Measurements from ENCODE around the gene PRDM13. TPM values are rescaled to one million over a fixed set of nuclear protein-coding genes. Genes with fewer than 3 reads are reported as not detected.
"Not testable (repeated sequence)": the region's sequence is repeated elsewhere in the genome, so short reads cannot be mapped to it uniquely, and the experiment has no call there.

The PRDM13 gene
- total RNA-seq, 1 donor from 2014 or later, result not detected

GRCh38 chr6:99611148-99611547, 4.5 kb downstream of the PRDM13 start:
- H3K9me3 ChIP-seq (ENCODE audit: control insufficient read depth in 3 of 3, low read length in 3 of 3), result no peaks in the 10 kb centered on the region
- no peak overlapping the region for H3K27ac ChIP-seq (ENCODE audit: low read depth, low read length)
- peaks cover 0 to 18% (median 15%) of the 10 kb centered on the region in 3 donors for H3K4me1 ChIP-seq (ENCODE audit: control insufficient read depth in 3 of 3, insufficient read depth in 3 of 3, low read length in 3 of 3)
- no peaks in the 10 kb centered on the region for H3K36me3 ChIP-seq (ENCODE audit: control insufficient read depth in 3 of 3, insufficient read depth in 3 of 3, low read length in 3 of 3)
- H3K27me3 ChIP-seq (ENCODE audit: control insufficient read depth in 3 of 3, insufficient read depth in 3 of 3, low read length in 3 of 3), result peaks cover 87 to 92% (median 92%) of the 10 kb centered on the region in 3 donors
- H3K4me3 ChIP-seq (ENCODE audit: low read length in 3 of 3), result no peak overlapping the region
- H3K9ac ChIP-seq (ENCODE audit: low read depth in 1 of 3, low read length in 3 of 3), result no peak overlapping the region

- Histone ChIP-seq H3K9ac (ENCODE audit: low read depth in 1 of 3, low read length in 3 of 3) (no peak overlapping the region), H3K4me1 (ENCODE audit: control insufficient read depth in 3 of 3, insufficient read depth in 3 of 3, low read length in 3 of 3) (peaks cover 0 to 13% (median 13%) of the 10 kb centered on the region in 3 donors), H3K4me3 (ENCODE audit: low read length in 3 of 3) (peak overlapping the region in 2 of 3 donors; percentile 41 to 52), H3K36me3 (ENCODE audit: control insufficient read depth in 3 of 3, insufficient read depth in 3 of 3, low read length in 3 of 3) (no peaks in the 10 kb centered on the region), H3K27ac (ENCODE audit: low read depth, low read length) (no peak overlapping the region), H3K9me3 (ENCODE audit: control insufficient read depth in 3 of 3, low read length in 3 of 3) (no peaks in the 10 kb centered on the region), H3K27me3 (ENCODE audit: control insufficient read depth in 3 of 3, insufficient read depth in 3 of 3, low read length in 3 of 3) (peaks cover 87 to 92% (median 91%) of the 10 kb centered on the region in 3 donors)
These were observed 6.1 kb downstream of the PRDM13 start for GRCh38 chr6:99612551-99613408.

GRCh38 chr6:99613409-99613704, 6.7 kb downstream of the PRDM13 start:
- Histone ChIP-seq H3K4me1 (ENCODE audit: control insufficient read depth in 3 of 3, insufficient read depth in 3 of 3, low read length in 3 of 3) (peaks cover 0 to 13% (median 11%) of the 10 kb centered on the region in 3 donors), H3K27ac (ENCODE audit: low read depth, low read length) (no peak overlapping the region), H3K9ac (ENCODE audit: low read depth in 1 of 3, low read length in 3 of 3) (no peak overlapping the region), H3K9me3 (ENCODE audit: control insufficient read depth in 3 of 3, low read length in 3 of 3) (no peaks in the 10 kb centered on the region), H3K36me3 (ENCODE audit: control insufficient read depth in 3 of 3, insufficient read depth in 3 of 3, low read length in 3 of 3) (no peaks in the 10 kb centered on the region), H3K27me3 (ENCODE audit: control insufficient read depth in 3 of 3, insufficient read depth in 3 of 3, low read length in 3 of 3) (peaks cover 87 to 92% (median 90%) of the 10 kb centered on the region in 3 donors), H3K4me3 (ENCODE audit: low read length in 3 of 3) (peak overlapping the region in 2 of 3 donors; percentile 41 to 52)

GRCh38 chr6:99613705-99614429, 7.2 kb downstream of the PRDM13 start:
- Histone ChIP-seq H3K4me3 (ENCODE audit: low read length in 3 of 3) (peak overlapping the region; percentile 39 to 67 (median 46)), H3K27ac (ENCODE audit: low read depth, low read length) (no peak overlapping the region), H3K9me3 (ENCODE audit: control insufficient read depth in 3 of 3, low read length in 3 of 3) (no peaks in the 10 kb centered on the region), H3K27me3 (ENCODE audit: control insufficient read depth in 3 of 3, insufficient read depth in 3 of 3, low read length in 3 of 3) (peaks cover 87 to 92% (median 90%) of the 10 kb centered on the region in 3 donors), H3K9ac (ENCODE audit: low read depth in 1 of 3, low read length in 3 of 3) (no peak overlapping the region), H3K36me3 (ENCODE audit: control insufficient read depth in 3 of 3, insufficient read depth in 3 of 3, low read length in 3 of 3) (no peaks in the 10 kb centered on the region), H3K4me1 (ENCODE audit: control insufficient read depth in 3 of 3, insufficient read depth in 3 of 3, low read length in 3 of 3) (peaks cover 0 to 13% (median 9%) of the 10 kb centered on the region in 3 donors)

GRCh38 chr6:99614430-99615186, 8.0 kb downstream of the PRDM13 start:
- no peaks in the 10 kb centered on the region for H3K9me3 ChIP-seq (ENCODE audit: control insufficient read depth in 3 of 3, low read length in 3 of 3)
- peaks cover 0 to 13% (median 9%) of the 10 kb centered on the region in 3 donors for H3K4me1 ChIP-seq (ENCODE audit: control insufficient read depth in 3 of 3, insufficient read depth in 3 of 3, low read length in 3 of 3)
- H3K36me3 ChIP-seq (ENCODE audit: control insufficient read depth in 3 of 3, insufficient read depth in 3 of 3, low read length in 3 of 3), result no peaks in the 10 kb centered on the region
- peak overlapping the region in 2 of 3 donors; percentile 46 to 67 for H3K4me3 ChIP-seq (ENCODE audit: low read length in 3 of 3)
- no peak overlapping the region for H3K9ac ChIP-seq (ENCODE audit: low read depth in 1 of 3, low read length in 3 of 3)
- H3K27me3 ChIP-seq (ENCODE audit: control insufficient read depth in 3 of 3, insufficient read depth in 3 of 3, low read length in 3 of 3), result peaks cover 87 to 93% (median 88%) of the 10 kb centered on the region in 3 donors
- H3K27ac ChIP-seq (ENCODE audit: low read depth, low read length), result no peak overlapping the region

- Histone ChIP-seq H3K4me1 (ENCODE audit: control insufficient read depth in 3 of 3, insufficient read depth in 3 of 3, low read length in 3 of 3) (peaks cover 0 to 13% (median 9%) of the 10 kb centered on the region in 3 donors), H3K27ac (ENCODE audit: low read depth, low read length) (no peak overlapping the region), H3K4me3 (ENCODE audit: low read length in 3 of 3) (no peak overlapping the region), H3K9ac (ENCODE audit: low read depth in 1 of 3, low read length in 3 of 3) (no peak overlapping the region), H3K36me3 (ENCODE audit: control insufficient read depth in 3 of 3, insufficient read depth in 3 of 3, low read length in 3 of 3) (no peaks in the 10 kb centered on the region), H3K27me3 (ENCODE audit: control insufficient read depth in 3 of 3, insufficient read depth in 3 of 3, low read length in 3 of 3) (peaks cover 78 to 82% (median 78%) of the 10 kb centered on the region in 3 donors), H3K9me3 (ENCODE audit: control insufficient read depth in 3 of 3, low read length in 3 of 3) (no peaks in the 10 kb centered on the region)
These were observed 10.5 kb downstream of the PRDM13 start for GRCh38 chr6:99617131-99617530.

GRCh38 chr6:99618649-99619408, 12.2 kb downstream of the PRDM13 start:
- Histone ChIP-seq H3K36me3 (ENCODE audit: control insufficient read depth in 3 of 3, insufficient read depth in 3 of 3, low read length in 3 of 3) (no peaks in the 10 kb centered on the region), H3K27me3 (ENCODE audit: control insufficient read depth in 3 of 3, insufficient read depth in 3 of 3, low read length in 3 of 3) (peaks cover 67 to 72% (median 70%) of the 10 kb centered on the region in 3 donors), H3K9me3 (ENCODE audit: control insufficient read depth in 3 of 3, low read length in 3 of 3) (no peaks in the 10 kb centered on the region), H3K4me3 (ENCODE audit: low read length in 3 of 3) (no peak overlapping the region), H3K4me1 (ENCODE audit: control insufficient read depth in 3 of 3, insufficient read depth in 3 of 3, low read length in 3 of 3) (peaks cover 0 to 8% (median 7%) of the 10 kb centered on the region in 3 donors), H3K27ac (ENCODE audit: low read depth, low read length) (no peak overlapping the region), H3K9ac (ENCODE audit: low read depth in 1 of 3, low read length in 3 of 3) (no peak overlapping the region)

- Histone ChIP-seq H3K36me3 (ENCODE audit: control insufficient read depth in 3 of 3, insufficient read depth in 3 of 3, low read length in 3 of 3) (no peaks in the 10 kb centered on the region), H3K27ac (ENCODE audit: low read depth, low read length) (no peak overlapping the region), H3K27me3 (ENCODE audit: control insufficient read depth in 3 of 3, insufficient read depth in 3 of 3, low read length in 3 of 3) (peaks cover 62 to 66% (median 64%) of the 10 kb centered on the region in 3 donors), H3K9ac (ENCODE audit: low read depth in 1 of 3, low read length in 3 of 3) (no peak overlapping the region), H3K4me3 (ENCODE audit: low read length in 3 of 3) (no peak overlapping the region), H3K9me3 (ENCODE audit: control insufficient read depth in 3 of 3, low read length in 3 of 3) (no peaks in the 10 kb centered on the region), H3K4me1 (ENCODE audit: control insufficient read depth in 3 of 3, insufficient read depth in 3 of 3, low read length in 3 of 3) (peaks cover 0 to 2% (median 2%) of the 10 kb centered on the region in 3 donors)
These were observed 12.8 kb downstream of the PRDM13 start for GRCh38 chr6:99619409-99619762.

GRCh38 chr6:99622044-99622443, 15.4 kb downstream of the PRDM13 start:
- not testable (repeated sequence) for H3K27ac ChIP-seq (ENCODE audit: low read depth, low read length); H3K4me1 ChIP-seq (ENCODE audit: control insufficient read depth in 3 of 3, insufficient read depth in 3 of 3, low read length in 3 of 3); H3K9ac ChIP-seq (ENCODE audit: low read depth in 1 of 3, low read length in 3 of 3); H3K4me3 ChIP-seq (ENCODE audit: low read length in 3 of 3); H3K9me3 ChIP-seq (ENCODE audit: control insufficient read depth in 3 of 3, low read length in 3 of 3); H3K36me3 ChIP-seq (ENCODE audit: control insufficient read depth in 3 of 3, insufficient read depth in 3 of 3, low read length in 3 of 3)
- H3K27me3 ChIP-seq (ENCODE audit: control insufficient read depth in 3 of 3, insufficient read depth in 3 of 3, low read length in 3 of 3), result peaks cover 42 to 44% (median 42%) of the 10 kb centered on the region in 3 donors
